ENCODE measurements around the gene CEP112. TPM values are rescaled to one million over a fixed set of nuclear protein-coding genes. Genes with fewer than 3 reads are reported as not detected.
A peak's percentile ranks its signal among the peaks of the same experiment; 100 is the strongest.

Gene CEP112
- total RNA-seq, 1 experiment from 2014 or later: 6.1 TPM

DNA sequence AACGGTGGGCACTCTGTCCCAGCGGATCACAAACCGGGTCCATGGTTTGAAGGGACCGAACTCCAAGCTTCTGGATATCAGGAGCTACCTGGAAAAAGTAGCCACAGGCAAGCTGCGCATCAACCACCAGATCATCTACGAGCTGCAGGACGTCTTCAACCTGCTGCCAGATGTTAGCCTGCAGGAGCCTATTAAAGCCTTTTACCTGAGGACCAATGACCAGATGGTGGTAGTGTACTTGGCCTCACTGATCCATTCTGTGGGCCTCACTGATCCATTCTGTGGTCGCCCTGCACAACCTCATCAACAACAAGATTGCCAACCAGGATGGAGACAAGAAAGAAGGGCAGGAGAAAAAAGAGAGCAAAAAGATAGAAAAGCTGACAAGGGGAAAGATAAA is 6.3 kb upstream of the CEP112 start:
- ChIA-PET CTCF (interaction anchor here (0.6 to 1.0 kb wide), 2 partner anchors 207 to 476 kb away, joined by 3 to 7 read pairs; no protein-coding TSS in a partner anchor), POLR2A (no interaction called here)
- TF ChIP-seq, protein P1, sequence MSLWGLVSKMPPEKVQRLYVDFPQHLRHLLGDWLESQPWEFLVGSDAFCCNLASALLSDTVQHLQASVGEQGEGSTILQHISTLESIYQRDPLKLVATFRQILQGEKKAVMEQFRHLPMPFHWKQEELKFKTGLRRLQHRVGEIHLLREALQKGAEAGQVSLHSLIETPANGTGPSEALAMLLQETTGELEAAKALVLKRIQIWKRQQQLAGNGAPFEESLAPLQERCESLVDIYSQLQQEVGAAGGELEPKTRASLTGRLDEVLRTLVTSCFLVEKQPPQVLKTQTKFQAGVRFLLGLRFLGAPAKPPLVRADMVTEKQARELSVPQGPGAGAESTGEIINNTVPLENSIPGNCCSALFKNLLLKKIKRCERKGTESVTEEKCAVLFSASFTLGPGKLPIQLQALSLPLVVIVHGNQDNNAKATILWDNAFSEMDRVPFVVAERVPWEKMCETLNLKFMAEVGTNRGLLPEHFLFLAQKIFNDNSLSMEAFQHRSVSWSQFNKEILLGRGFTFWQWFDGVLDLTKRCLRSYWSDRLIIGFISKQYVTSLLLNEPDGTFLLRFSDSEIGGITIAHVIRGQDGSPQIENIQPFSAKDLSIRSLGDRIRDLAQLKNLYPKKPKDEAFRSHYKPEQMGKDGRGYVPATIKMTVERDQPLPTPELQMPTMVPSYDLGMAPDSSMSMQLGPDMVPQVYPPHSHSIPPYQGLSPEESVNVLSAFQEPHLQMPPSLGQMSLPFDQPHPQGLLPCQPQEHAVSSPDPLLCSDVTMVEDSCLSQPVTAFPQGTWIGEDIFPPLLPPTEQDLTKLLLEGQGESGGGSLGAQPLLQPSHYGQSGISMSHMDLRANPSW (CRISPR knock-in tag; conservative IDR thresholded peaks at IDR 0.05; ENCODE audit: low read depth): no peak
- TF ChIP-seq GRHL2 (CRISPR knock-in tag; IDR thresholded peaks at IDR 0.05; ENCODE audit: insufficient replicate concordance, severe bottlenecking) (no peak), NR3C1 (CRISPR knock-in tag; conservative IDR thresholded peaks at IDR 0.05; ENCODE audit: low read depth) (no peak), NFATC4 (CRISPR knock-in tag; IDR thresholded peaks at IDR 0.05) (no peak), CREB1 (CRISPR knock-in tag; IDR thresholded peaks at IDR 0.05) (no peak), ZNF219 (CRISPR knock-in tag; IDR thresholded peaks at IDR 0.05; ENCODE audit: borderline replicate concordance) (no peak), NR1H2 (CRISPR knock-in tag; IDR thresholded peaks at IDR 0.05) (no peak), IRF1 (CRISPR knock-in tag; IDR thresholded peaks at IDR 0.05) (no peak), NR2C2 (CRISPR knock-in tag; IDR thresholded peaks at IDR 0.05) (no peak), SOX15 (CRISPR knock-in tag; IDR thresholded peaks at IDR 0.05) (no peak)
- TF ChIP-seq, protein P2, sequence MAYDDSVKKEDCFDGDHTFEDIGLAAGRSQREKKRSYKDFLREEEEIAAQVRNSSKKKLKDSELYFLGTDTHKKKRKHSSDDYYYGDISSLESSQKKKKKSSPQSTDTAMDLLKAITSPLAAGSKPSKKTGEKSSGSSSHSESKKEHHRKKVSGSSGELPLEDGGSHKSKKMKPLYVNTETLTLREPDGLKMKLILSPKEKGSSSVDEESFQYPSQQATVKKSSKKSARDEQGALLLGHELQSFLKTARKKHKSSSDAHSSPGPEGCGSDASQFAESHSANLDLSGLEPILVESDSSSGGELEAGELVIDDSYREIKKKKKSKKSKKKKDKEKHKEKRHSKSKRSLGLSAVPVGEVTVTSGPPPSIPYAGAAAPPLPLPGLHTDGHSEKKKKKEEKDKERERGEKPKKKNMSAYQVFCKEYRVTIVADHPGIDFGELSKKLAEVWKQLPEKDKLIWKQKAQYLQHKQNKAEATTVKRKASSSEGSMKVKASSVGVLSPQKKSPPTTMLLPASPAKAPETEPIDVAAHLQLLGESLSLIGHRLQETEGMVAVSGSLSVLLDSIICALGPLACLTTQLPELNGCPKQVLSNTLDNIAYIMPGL (CRISPR knock-in tag; IDR thresholded peaks at IDR 0.05): no peak
- TF ChIP-seq, protein P3, sequence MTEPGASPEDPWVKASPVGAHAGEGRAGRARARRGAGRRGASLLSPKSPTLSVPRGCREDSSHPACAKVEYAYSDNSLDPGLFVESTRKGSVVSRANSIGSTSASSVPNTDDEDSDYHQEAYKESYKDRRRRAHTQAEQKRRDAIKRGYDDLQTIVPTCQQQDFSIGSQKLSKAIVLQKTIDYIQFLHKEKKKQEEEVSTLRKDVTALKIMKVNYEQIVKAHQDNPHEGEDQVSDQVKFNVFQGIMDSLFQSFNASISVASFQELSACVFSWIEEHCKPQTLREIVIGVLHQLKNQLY (CRISPR knock-in tag; IDR thresholded peaks at IDR 0.05): no peak
- Mint-ChIP-seq H3K27me3 (ENCODE audit: low read depth) (peaks cover 2% of the 10 kb centered on the region; the same call in 1 of the 2 replicates), H3K27ac (no peak overlapping the region), H3K4me3 (no peak overlapping the region), H3K9me3 (peaks cover 2% of the 10 kb centered on the region; the same call in 1 of the 2 replicates), H3K36me3 (no peaks in the 10 kb centered on the region), H3K4me1 (peaks cover 4% of the 10 kb centered on the region)
- DNase-seq (ENCODE audit: low spot score) (no peak), ATAC-seq (no peak)

GRCh38 chr17:66192378-66192687 is 400 bp upstream of the CEP112 start:
- DNase-seq (ENCODE audit: low spot score) (no peak), ATAC-seq (no peak)
- peaks cover 9% of the 10 kb centered on the region for H3K4me1 Mint-ChIP-seq
- ChIA-PET CTCF (interaction anchor here (0.6 to 1.5 kb wide), 3 partner anchors 9 to 653 kb away, joined by 3 to 6 read pairs (median 4); no protein-coding TSS in a partner anchor), POLR2A (no interaction called here)
- peaks cover 10% of the 10 kb centered on the region for H3K27me3 Mint-ChIP-seq (ENCODE audit: low read depth)
- H3K27ac Mint-ChIP-seq: no peak overlapping the region
- no peaks in the 10 kb centered on the region for H3K36me3 Mint-ChIP-seq
- peak overlapping the region; percentile 82 for H3K4me3 Mint-ChIP-seq
- H3K9me3 Mint-ChIP-seq: no peaks in the 10 kb centered on the region
- TF ChIP-seq, protein P4, sequence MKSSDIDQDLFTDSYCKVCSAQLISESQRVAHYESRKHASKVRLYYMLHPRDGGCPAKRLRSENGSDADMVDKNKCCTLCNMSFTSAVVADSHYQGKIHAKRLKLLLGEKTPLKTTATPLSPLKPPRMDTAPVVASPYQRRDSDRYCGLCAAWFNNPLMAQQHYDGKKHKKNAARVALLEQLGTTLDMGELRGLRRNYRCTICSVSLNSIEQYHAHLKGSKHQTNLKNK (CRISPR knock-in tag; IDR thresholded peaks at IDR 0.05): no peak
- TF ChIP-seq ZSCAN18 (CRISPR knock-in tag; IDR thresholded peaks at IDR 0.05) (no peak), FOXK1 (CRISPR knock-in tag; IDR thresholded peaks at IDR 0.05) (no peak), ETV6 (CRISPR knock-in tag; IDR thresholded peaks at IDR 0.05) (no peak), NR1H2 (CRISPR knock-in tag; IDR thresholded peaks at IDR 0.05) (no peak), CREM (CRISPR knock-in tag; IDR thresholded peaks at IDR 0.05) (no peak), RELA (CRISPR knock-in tag; IDR thresholded peaks at IDR 0.05; ENCODE audit: borderline replicate concordance) (no peak), KAT7 (CRISPR knock-in tag; IDR thresholded peaks at IDR 0.05; ENCODE audit: borderline replicate concordance) (no peak), SMAD3 (CRISPR knock-in tag; IDR thresholded peaks at IDR 0.05; ENCODE audit: borderline replicate concordance) (no peak), E2F5 (CRISPR knock-in tag; IDR thresholded peaks at IDR 0.05) (no peak)
- TF ChIP-seq, protein P5, sequence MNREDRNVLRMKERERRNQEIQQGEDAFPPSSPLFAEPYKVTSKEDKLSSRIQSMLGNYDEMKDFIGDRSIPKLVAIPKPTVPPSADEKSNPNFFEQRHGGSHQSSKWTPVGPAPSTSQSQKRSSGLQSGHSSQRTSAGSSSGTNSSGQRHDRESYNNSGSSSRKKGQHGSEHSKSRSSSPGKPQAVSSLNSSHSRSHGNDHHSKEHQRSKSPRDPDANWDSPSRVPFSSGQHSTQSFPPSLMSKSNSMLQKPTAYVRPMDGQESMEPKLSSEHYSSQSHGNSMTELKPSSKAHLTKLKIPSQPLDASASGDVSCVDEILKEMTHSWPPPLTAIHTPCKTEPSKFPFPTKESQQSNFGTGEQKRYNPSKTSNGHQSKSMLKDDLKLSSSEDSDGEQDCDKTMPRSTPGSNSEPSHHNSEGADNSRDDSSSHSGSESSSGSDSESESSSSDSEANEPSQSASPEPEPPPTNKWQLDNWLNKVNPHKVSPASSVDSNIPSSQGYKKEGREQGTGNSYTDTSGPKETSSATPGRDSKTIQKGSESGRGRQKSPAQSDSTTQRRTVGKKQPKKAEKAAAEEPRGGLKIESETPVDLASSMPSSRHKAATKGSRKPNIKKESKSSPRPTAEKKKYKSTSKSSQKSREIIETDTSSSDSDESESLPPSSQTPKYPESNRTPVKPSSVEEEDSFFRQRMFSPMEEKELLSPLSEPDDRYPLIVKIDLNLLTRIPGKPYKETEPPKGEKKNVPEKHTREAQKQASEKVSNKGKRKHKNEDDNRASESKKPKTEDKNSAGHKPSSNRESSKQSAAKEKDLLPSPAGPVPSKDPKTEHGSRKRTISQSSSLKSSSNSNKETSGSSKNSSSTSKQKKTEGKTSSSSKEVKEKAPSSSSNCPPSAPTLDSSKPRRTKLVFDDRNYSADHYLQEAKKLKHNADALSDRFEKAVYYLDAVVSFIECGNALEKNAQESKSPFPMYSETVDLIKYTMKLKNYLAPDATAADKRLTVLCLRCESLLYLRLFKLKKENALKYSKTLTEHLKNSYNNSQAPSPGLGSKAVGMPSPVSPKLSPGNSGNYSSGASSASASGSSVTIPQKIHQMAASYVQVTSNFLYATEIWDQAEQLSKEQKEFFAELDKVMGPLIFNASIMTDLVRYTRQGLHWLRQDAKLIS (CRISPR knock-in tag; IDR thresholded peaks at IDR 0.05; ENCODE audit: borderline replicate concordance): no peak
- TF ChIP-seq, protein P6, sequence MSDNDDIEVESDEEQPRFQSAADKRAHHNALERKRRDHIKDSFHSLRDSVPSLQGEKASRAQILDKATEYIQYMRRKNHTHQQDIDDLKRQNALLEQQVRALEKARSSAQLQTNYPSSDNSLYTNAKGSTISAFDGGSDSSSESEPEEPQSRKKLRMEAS (CRISPR knock-in tag; IDR thresholded peaks at IDR 0.05): no peak

Measured in WTC11 (cell line).